ENCODE measurements around the gene B3GALT5.
"Not testable (repeated sequence)": the region's sequence is repeated elsewhere in the genome, so short reads cannot be mapped to it uniquely, and the experiment has no call there.

Gene B3GALT5

GRCh38 chr21:39669485-39669884 is 56.7 kb downstream of the B3GALT5 start:
- DNase-seq, result no peak

GRCh38 chr21:39669976-39670661 is 57.4 kb downstream of the B3GALT5 start:
- no peak for DNase-seq

GRCh38 chr21:39670701-39671100 is 58.0 kb downstream of the B3GALT5 start:
- no peak for DNase-seq

- no peak for DNase-seq
Measured at GRCh38 chr21:39671986-39672385, 59.2 kb downstream of the B3GALT5 start.

GRCh38 chr21:39673163-39673562 is 60.4 kb downstream of the B3GALT5 start:
- DNase-seq, result no peak

GRCh38 chr21:39673736-39674135 is 61.0 kb downstream of the B3GALT5 start:
- DNase-seq, result no peak

GRCh38 chr21:39674801-39675200 is 62.1 kb downstream of the B3GALT5 start:
- no peak for DNase-seq

GRCh38 chr21:39675590-39675989 is 62.9 kb downstream of the B3GALT5 start:
- DNase-seq, result no peak

GRCh38 chr21:39675993-39676661 is 63.4 kb downstream of the B3GALT5 start:
- DNase-seq, result no peak

- DNase-seq, result no peak
Measured at GRCh38 chr21:39680216-39680615, 67.5 kb downstream of the B3GALT5 start.

GRCh38 chr21:39681257-39681656 is 68.5 kb downstream of the B3GALT5 start:
- DNase-seq, result no peak

- DNase-seq, result no peak
Measured at GRCh38 chr21:39681845-39682244, 69.1 kb downstream of the B3GALT5 start.

- DNase-seq, result no peak
Measured at GRCh38 chr21:39685236-39685635, 72.5 kb downstream of the B3GALT5 start.

- DNase-seq, result no peak
Measured at GRCh38 chr21:39685991-39686390, 73.3 kb downstream of the B3GALT5 start.

GRCh38 chr21:39686646-39687468 is 74.1 kb downstream of the B3GALT5 start:
- DNase-seq, result no peak

GRCh38 chr21:39688010-39688409 is 75.3 kb downstream of the B3GALT5 start:
- DNase-seq, result no peak

- DNase-seq, result not testable (repeated sequence)
Measured at GRCh38 chr21:39689860-39690259, 77.1 kb downstream of the B3GALT5 start.

GRCh38 chr21:39690454-39690853 is 77.7 kb downstream of the B3GALT5 start:
- no peak for DNase-seq

- DNase-seq, result no peak
Measured at GRCh38 chr21:39694750-39695149, 82.0 kb downstream of the B3GALT5 start.

- no peak for DNase-seq
Measured at GRCh38 chr21:39696196-39696595, 83.5 kb downstream of the B3GALT5 start.

GRCh38 chr21:39696618-39697017 is 83.9 kb downstream of the B3GALT5 start:
- no peak for DNase-seq

GRCh38 chr21:39700318-39700717 is 87.6 kb downstream of the B3GALT5 start:
- no peak for DNase-seq

- no peak for DNase-seq
Measured at GRCh38 chr21:39703578-39703977, 90.8 kb downstream of the B3GALT5 start.

GRCh38 chr21:39705849-39706248 is 93.1 kb downstream of the B3GALT5 start:
- no peak for DNase-seq
